Keratinocyte (primary cell): Measurements from ENCODE around the gene SHISA9. TPM values are rescaled to one million over a fixed set of nuclear protein-coding genes. Genes with fewer than 3 reads are reported as not detected.

Experiments
- DNase-seq: peaks from one replicate; pipeline ENCODE4 v3.0.0-alpha.2; 2011; ENCODE audit warnings: low read depth, missing footprints, low spot score
- FAIRE-seq: peaks from 2 replicates; lab custom pipeline; 2011; peaks lifted over from hg19 to GRCh38; lab: Jason Lieb, UNC
- H2AFZ ChIP-seq: 2 replicates; pipeline ENCODE4 v1.6.0; 2012; ENCODE audit warnings: low read length, control low read depth, inconsistent platforms; ENCODE audit not compliant: control insufficient read depth
- H3K27ac ChIP-seq: 2 replicates; pipeline ENCODE4 v1.5.1; 2011; ENCODE audit warnings: low read length; ENCODE audit not compliant: control insufficient read depth, insufficient read depth
- H3K27me3 ChIP-seq: 3 replicates; pipeline ENCODE4 v1.6.0; 2011; ENCODE audit warnings: low read length; ENCODE audit not compliant: control insufficient read depth, insufficient read depth; ENCODE audit errors: extremely low read depth
- H3K36me3 ChIP-seq, 2 experiments: 2 replicates in 1 of 2; 3 replicates in 1 of 2; pipeline ENCODE4 v1.5.1; 2011; ENCODE audit warnings: low read length in 2 of 2, mild to moderate bottlenecking in 1 of 2; ENCODE audit not compliant: control insufficient read depth in 2 of 2, insufficient read depth in 2 of 2; ENCODE audit errors: extremely low read depth in 1 of 2
- H3K4me1 ChIP-seq: 3 replicates; pipeline ENCODE4 v1.5.1; 2011; ENCODE audit warnings: low read length; ENCODE audit not compliant: control insufficient read depth, insufficient read depth; ENCODE audit errors: extremely low read depth
- H3K4me2 ChIP-seq: 3 replicates; pipeline ENCODE4 v1.6.0; 2011; ENCODE audit warnings: low read depth, low read length; ENCODE audit not compliant: control insufficient read depth, insufficient read depth; ENCODE audit errors: extremely low read depth
- H3K4me3 ChIP-seq, 3 experiments: fragments of 200-600 bp in 1 of 3; sonication (generic) in 1 of 3; 2 replicates in 2 of 3; 3 replicates in 1 of 3; pipeline ENCODE4 v1.5.1; 2011 to 2016; ENCODE audit warnings: low read length in 3 of 3, mild to moderate bottlenecking in 3 of 3, control low read depth in 2 of 3, inconsistent platforms in 1 of 3, low read depth in 1 of 3, mixed read lengths in 1 of 3, mixed run types in 1 of 3, moderate library complexity in 1 of 3; ENCODE audit not compliant: control insufficient read depth in 2 of 3, insufficient read depth in 2 of 3; ENCODE audit errors: extremely low read depth in 1 of 3
- H3K79me2 ChIP-seq: 2 replicates; pipeline ENCODE4 v1.6.0; 2012; ENCODE audit warnings: low read length; ENCODE audit not compliant: control insufficient read depth, insufficient read depth
- H3K9ac ChIP-seq: 3 replicates; pipeline ENCODE4 v1.6.0; 2011; ENCODE audit warnings: low read length; ENCODE audit not compliant: control insufficient read depth, insufficient read depth; ENCODE audit errors: extremely low read depth
- H3K9me1 ChIP-seq: 3 replicates; pipeline ENCODE4 v1.6.0; 2011; ENCODE audit warnings: low read length; ENCODE audit not compliant: control insufficient read depth, insufficient read depth; ENCODE audit errors: extremely low read depth
- H3K9me3 ChIP-seq: 2 replicates; pipeline ENCODE4 v1.5.1; 2012; ENCODE audit warnings: low read depth, low read length; ENCODE audit not compliant: control insufficient read depth
- H4K20me1 ChIP-seq: 3 replicates; pipeline ENCODE4 v1.6.0; 2011; ENCODE audit warnings: low read length; ENCODE audit not compliant: control insufficient read depth, insufficient read depth; ENCODE audit errors: extremely low read depth
- EZH2 ChIP-seq: IDR thresholded peaks from one replicate; pipeline ENCODE4 v1.6.1; 2012; ENCODE audit warnings: inconsistent platforms, mild to moderate bottlenecking, low read length, moderate library complexity
- dilution Hi-C: fragments of 300-500 bp; cut with MboI; formaldehyde crosslinking; loops from one replicate; pipeline ENCODE4 v1.7.0; 2020; ENCODE audit warnings: low sequenced_read_pairs; ENCODE audit not compliant: extremely low pct_ligation_motif_present
- polyA plus RNA-seq, 5 experiments: library from polyadenylated mRNA; depleted of rRNA in 3 of 5; stranded (reverse) in 3 of 5; stranded (forward) in 1 of 5; unstranded in 1 of 5; fragments of >200 nt; gene quantifications; 1 replicate in 1 of 5; 2 replicates in 3 of 5; 3 replicates in 1 of 5; pipeline versions ENCODE4 v1.2.1 to v1.2.3, GENCODE V29; 2011 to 2012; ENCODE audit warnings: missing spikeins in 2 of 5, low read depth in 1 of 5, low replicate concordance in 1 of 5
- TF ChIP-seq, protein P1 (sequence below), 3 experiments: IDR thresholded peaks in 1 of 3; conservative IDR thresholded peaks in 1 of 3; optimal IDR thresholded peaks in 1 of 3; 2 replicates in 2 of 3; 3 replicates in 1 of 3; pipeline versions ENCODE3 to v1.5.1; 2011; ENCODE audit warnings: low read length in 3 of 3, mild to moderate bottlenecking in 3 of 3, moderate library complexity in 2 of 3, control low read depth in 1 of 3, inconsistent platforms in 1 of 3; ENCODE audit not compliant: insufficient read depth in 2 of 3; ENCODE audit errors: extremely low read depth in 1 of 3

SHISA9 gene
- polyA plus RNA-seq, 1 donor (not counting 4 experiments of a cell fraction or from before 2014, with no cell fraction given), result 0.28 TPM

DNA sequence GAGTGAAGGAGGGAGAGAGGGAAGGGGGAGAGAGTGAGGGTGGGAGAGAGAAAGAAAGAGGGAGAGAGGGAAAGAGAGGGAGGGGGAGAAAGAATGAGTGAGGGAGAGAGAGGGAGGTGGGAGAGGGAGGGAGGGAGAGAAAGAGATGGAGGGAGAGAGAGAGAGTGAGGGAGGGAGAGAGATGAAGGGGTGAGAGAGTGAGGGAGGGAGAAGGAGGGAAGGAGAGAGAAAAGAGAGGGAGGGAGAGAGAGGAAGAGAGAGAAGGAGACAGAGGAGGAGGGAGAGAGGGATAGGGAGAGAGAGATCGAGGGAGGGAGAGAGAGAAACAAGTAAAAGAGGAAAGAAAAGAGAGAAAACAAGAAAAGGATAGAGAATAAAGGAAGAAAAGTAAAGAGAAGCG, 225.7 kb downstream of the SHISA9 start:
- Histone ChIP-seq H3K4me3 (no peak overlapping the region), H3K4me2 (no peak overlapping the region), H3K36me3 (no peaks in the 10 kb centered on the region), H3K79me2 (no peaks in the 10 kb centered on the region), H4K20me1 (no peaks in the 10 kb centered on the region), H3K9me3 (no peaks in the 10 kb centered on the region), H3K9me1 (no peaks in the 10 kb centered on the region), H3K4me1 (no peaks in the 10 kb centered on the region), H3K27me3 (no peaks in the 10 kb centered on the region), H3K27ac (no peak overlapping the region), H3K9ac (no peak overlapping the region), H2AFZ (no peak overlapping the region)
- DNase-seq (no peak), FAIRE-seq (no peak)
- TF ChIP-seq EZH2, result no peak
- TF ChIP-seq, protein P1, sequence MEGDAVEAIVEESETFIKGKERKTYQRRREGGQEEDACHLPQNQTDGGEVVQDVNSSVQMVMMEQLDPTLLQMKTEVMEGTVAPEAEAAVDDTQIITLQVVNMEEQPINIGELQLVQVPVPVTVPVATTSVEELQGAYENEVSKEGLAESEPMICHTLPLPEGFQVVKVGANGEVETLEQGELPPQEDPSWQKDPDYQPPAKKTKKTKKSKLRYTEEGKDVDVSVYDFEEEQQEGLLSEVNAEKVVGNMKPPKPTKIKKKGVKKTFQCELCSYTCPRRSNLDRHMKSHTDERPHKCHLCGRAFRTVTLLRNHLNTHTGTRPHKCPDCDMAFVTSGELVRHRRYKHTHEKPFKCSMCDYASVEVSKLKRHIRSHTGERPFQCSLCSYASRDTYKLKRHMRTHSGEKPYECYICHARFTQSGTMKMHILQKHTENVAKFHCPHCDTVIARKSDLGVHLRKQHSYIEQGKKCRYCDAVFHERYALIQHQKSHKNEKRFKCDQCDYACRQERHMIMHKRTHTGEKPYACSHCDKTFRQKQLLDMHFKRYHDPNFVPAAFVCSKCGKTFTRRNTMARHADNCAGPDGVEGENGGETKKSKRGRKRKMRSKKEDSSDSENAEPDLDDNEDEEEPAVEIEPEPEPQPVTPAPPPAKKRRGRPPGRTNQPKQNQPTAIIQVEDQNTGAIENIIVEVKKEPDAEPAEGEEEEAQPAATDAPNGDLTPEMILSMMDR (optimal IDR thresholded peaks at IDR 0.05 in 1 of 3, IDR thresholded peaks at IDR 0.05 in 1 of 3, conservative IDR thresholded peaks at IDR 0.05 in 1 of 3; ENCODE audit: extremely low read depth in 1 of 3, insufficient read depth in 2 of 3, low read length in 3 of 3), result no peak
- dilution Hi-C loops, result no loop called here

DNA sequence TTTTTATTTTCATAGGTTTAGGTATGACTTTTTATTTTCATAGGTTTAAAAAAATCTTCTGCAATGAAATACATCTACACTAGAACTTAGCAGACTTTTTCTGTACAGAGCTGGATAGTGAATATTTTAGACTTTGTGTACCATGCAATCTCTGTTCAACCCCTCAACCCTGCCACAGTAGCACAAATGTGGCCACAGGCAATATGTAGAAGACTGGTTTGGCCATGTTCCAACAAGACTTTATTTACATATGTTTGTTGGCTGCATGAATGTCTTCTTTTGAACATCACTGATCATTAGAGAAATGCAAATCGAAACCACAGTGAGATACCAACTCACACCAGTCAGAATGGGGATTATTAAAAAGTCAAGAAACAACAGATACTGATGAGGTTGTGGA, 229.2 kb downstream of the SHISA9 start:
- Histone ChIP-seq H3K9me1 (no peaks in the 10 kb centered on the region), H3K36me3 (no peaks in the 10 kb centered on the region), H3K4me3 (no peak overlapping the region), H3K4me2 (no peak overlapping the region), H2AFZ (no peak overlapping the region), H4K20me1 (no peaks in the 10 kb centered on the region), H3K27ac (no peak overlapping the region), H3K4me1 (no peaks in the 10 kb centered on the region), H3K27me3 (no peaks in the 10 kb centered on the region), H3K9ac (no peak overlapping the region), H3K9me3 (no peaks in the 10 kb centered on the region), H3K79me2 (no peaks in the 10 kb centered on the region)
- DNase-seq (no peak), FAIRE-seq (no peak)
- TF ChIP-seq EZH2, result no peak
- TF ChIP-seq, protein P1 (optimal IDR thresholded peaks at IDR 0.05 in 1 of 3, IDR thresholded peaks at IDR 0.05 in 1 of 3, conservative IDR thresholded peaks at IDR 0.05 in 1 of 3; ENCODE audit: extremely low read depth in 1 of 3, insufficient read depth in 2 of 3, low read length in 3 of 3), result no peak
- dilution Hi-C loops, result no loop called here
